ENCODE measurements around the gene TOMT. TPM values are rescaled to one million over a fixed set of nuclear protein-coding genes. Genes with fewer than 3 reads are reported as not detected.

The TOMT gene, protein sequence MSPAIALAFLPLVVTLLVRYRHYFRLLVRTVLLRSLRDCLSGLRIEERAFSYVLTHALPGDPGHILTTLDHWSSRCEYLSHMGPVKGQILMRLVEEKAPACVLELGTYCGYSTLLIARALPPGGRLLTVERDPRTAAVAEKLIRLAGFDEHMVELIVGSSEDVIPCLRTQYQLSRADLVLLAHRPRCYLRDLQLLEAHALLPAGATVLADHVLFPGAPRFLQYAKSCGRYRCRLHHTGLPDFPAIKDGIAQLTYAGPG
- not detected for total RNA-seq

DNA sequence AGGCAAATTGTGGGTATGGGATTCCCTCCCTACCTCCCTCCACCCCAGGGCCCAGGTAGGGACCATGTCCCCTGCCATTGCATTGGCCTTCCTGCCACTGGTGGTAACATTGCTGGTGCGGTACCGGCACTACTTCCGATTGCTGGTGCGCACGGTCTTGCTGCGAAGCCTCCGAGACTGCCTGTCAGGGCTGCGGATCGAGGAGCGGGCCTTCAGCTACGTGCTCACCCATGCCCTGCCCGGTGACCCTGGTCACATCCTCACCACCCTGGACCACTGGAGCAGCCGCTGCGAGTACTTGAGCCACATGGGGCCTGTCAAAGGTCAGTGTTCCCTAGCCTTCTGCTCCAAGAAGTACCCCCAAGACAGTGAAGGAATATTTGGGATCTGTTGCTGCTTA is at the start of gene TOMT:
TOMT (plus strand) TSS at position 37 of the 400 bp plus-strand sequence; CDS start at position 65, 28 bp downstream.
- peaks cover 20 to 24% of the 10 kb centered on the region in 2 donors for H3K4me1 ChIP-seq
- H3K36me3 ChIP-seq, result peaks cover 0 to 6% of the 10 kb centered on the region in 2 donors
- ATAC-seq (no peak), DNase-seq (no peak)
- in situ Hi-C loops (cut with MboI; ENCODE audit: low sequenced_read_pairs in 4 of 4), result loop anchor here in 2 of 4 donors (10.0 kb wide), 1 partner anchor 329 kb away; the partner anchor contains the start of gene CLPB (in 2 of the 2)
- H3K4me3 ChIP-seq, result no peak within 1 kb of the TSS
- intact Hi-C loops (cut with DNase I; ENCODE audit: low total_unique reads), result loop anchor here (10.0 kb wide), 2 partner anchors 321 to 329 kb away; partner anchors contain the start of gene CLPB
- TF ChIP-seq, protein P1, sequence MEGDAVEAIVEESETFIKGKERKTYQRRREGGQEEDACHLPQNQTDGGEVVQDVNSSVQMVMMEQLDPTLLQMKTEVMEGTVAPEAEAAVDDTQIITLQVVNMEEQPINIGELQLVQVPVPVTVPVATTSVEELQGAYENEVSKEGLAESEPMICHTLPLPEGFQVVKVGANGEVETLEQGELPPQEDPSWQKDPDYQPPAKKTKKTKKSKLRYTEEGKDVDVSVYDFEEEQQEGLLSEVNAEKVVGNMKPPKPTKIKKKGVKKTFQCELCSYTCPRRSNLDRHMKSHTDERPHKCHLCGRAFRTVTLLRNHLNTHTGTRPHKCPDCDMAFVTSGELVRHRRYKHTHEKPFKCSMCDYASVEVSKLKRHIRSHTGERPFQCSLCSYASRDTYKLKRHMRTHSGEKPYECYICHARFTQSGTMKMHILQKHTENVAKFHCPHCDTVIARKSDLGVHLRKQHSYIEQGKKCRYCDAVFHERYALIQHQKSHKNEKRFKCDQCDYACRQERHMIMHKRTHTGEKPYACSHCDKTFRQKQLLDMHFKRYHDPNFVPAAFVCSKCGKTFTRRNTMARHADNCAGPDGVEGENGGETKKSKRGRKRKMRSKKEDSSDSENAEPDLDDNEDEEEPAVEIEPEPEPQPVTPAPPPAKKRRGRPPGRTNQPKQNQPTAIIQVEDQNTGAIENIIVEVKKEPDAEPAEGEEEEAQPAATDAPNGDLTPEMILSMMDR (IDR thresholded peaks at IDR 0.05 in 4 of 5, conservative IDR thresholded peaks at IDR 0.05 in 1 of 5), result no peak
- TF ChIP-seq POLR2A (IDR thresholded peaks at IDR 0.05), result no peak
- H3K9me3 ChIP-seq, result no peaks in the 10 kb centered on the region
- H3K27me3 ChIP-seq, result no peaks in the 10 kb centered on the region
- no peak within 1 kb of the TSS for H3K27ac ChIP-seq

DNA sequence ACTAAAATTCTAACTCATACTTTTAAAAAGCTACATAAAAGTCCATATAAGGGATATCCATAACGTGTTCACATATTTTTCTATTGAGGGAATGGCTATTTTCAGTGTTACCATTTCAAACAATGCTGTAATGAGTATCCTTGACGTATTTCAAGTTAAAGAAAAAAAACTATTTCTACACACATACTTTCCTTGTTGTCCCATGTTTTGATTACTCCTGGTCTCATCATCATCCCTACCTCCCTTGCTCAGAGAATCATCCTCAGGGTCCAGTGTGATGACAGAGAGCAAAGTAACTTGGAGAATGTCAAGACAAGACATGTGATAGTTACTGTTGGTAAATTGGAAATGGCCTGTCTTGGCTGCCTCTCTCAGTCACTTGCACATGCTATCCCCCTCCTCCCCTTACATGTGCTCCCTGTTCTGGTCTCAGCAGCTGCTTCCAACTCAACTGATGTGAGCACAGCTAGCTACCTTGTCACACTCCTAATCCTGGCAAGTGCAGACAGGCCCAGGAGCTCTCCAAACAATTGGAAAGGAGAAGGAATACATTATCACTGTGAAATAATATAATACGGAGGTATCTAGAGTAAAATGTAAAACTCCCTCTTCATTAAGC is 47.2 kb upstream of the TOMT start:
- Histone ChIP-seq H3K4me3 (no peak overlapping the region), H3K4me1 (peaks cover 8 to 13% of the 10 kb centered on the region in 2 donors), H3K27ac (peak overlapping the region; percentile 39 to 70 (median 53)), H3K27me3 (no peaks in the 10 kb centered on the region), H3K36me3 (no peaks in the 10 kb centered on the region), H3K9me3 (no peaks in the 10 kb centered on the region)
- in situ Hi-C loops (cut with MboI; ENCODE audit: low sequenced_read_pairs in 4 of 4) (no loop called here), intact Hi-C loops (cut with DNase I; ENCODE audit: low total_unique reads) (no loop called here)
- no peak for TF ChIP-seq POLR2A (IDR thresholded peaks at IDR 0.05)
- TF ChIP-seq, protein P1 (IDR thresholded peaks at IDR 0.05 in 4 of 5, conservative IDR thresholded peaks at IDR 0.05 in 1 of 5), result no peak
- ATAC-seq (peak; percentile 95 to 98), DNase-seq (peak; percentile 46 to 67)

DNA sequence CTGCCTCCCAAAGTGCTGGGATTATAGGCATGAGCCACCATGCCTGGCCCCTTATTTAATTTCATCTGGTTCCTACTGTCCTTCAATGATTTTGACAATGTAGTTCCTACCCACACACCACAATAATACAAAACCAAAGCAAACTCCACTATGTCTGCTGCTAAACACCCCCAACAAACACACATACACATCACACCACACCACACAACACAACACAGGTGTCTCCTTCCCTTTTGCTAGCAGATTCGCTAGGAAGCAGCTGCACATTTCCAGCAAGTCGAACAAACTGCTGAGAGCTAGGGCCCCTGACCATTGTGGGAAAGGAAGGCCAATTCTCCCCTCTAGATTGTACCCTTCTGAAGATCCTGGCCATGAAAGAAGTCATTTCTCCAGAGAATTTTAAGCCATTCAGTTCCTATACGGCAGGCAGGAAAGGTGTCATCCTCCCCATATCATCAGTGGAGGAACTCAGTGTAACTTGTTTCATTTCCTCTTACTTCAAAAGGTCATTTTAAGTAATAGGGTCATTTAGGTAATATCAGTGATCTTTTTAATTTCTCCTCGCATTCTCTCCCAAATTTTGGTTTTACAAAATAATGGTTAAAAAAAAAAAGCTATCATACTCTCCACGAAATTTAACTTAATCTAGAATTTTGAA is 43.9 kb upstream of the TOMT start:
- in situ Hi-C loops (cut with MboI; ENCODE audit: low sequenced_read_pairs in 4 of 4) (no loop called here), intact Hi-C loops (cut with DNase I; ENCODE audit: low total_unique reads) (no loop called here)
- no peaks in the 10 kb centered on the region for H3K27me3 ChIP-seq
- ATAC-seq (no peak), DNase-seq (no peak)
- no peak overlapping the region for H3K4me3 ChIP-seq
- no peak for TF ChIP-seq POLR2A (IDR thresholded peaks at IDR 0.05)
- TF ChIP-seq, protein P1 (IDR thresholded peaks at IDR 0.05 in 4 of 5, conservative IDR thresholded peaks at IDR 0.05 in 1 of 5), result no peak
- no peak overlapping the region for H3K27ac ChIP-seq
- no peaks in the 10 kb centered on the region for H3K36me3 ChIP-seq
- H3K9me3 ChIP-seq, result no peaks in the 10 kb centered on the region
- H3K4me1 ChIP-seq, result peaks cover 8 to 20% of the 10 kb centered on the region in 2 donors

DNA sequence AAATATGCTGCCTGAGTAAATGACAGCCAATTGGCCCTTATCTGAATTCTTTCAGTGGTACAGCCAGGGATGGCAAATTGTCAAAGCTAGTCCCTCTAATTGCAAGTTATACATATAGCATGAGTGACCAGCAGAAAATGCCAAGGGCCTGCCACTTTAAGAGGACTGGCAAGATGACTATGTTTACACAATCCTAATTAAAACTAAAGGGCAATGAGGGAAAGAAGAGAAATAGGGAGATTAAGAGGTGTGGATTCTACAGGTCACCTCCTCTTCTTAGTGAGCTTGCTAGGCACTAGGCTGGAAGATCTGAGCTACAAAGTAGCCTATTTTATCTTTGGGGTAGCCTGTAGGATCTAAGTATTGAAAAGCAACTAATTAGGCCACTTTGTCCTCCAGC is 38.9 kb upstream of the TOMT start:
- no peak for TF ChIP-seq POLR2A (IDR thresholded peaks at IDR 0.05)
- TF ChIP-seq, protein P1 (IDR thresholded peaks at IDR 0.05 in 4 of 5, conservative IDR thresholded peaks at IDR 0.05 in 1 of 5), result no peak
- ATAC-seq (no peak), DNase-seq (no peak)
- Histone ChIP-seq H3K27me3 (no peaks in the 10 kb centered on the region), H3K9me3 (no peaks in the 10 kb centered on the region), H3K4me1 (peaks cover 31 to 48% of the 10 kb centered on the region in 2 donors), H3K4me3 (no peak overlapping the region), H3K27ac (peak overlapping the region in 2 of 4 donors; percentile 5 to 8), H3K36me3 (no peaks in the 10 kb centered on the region)
- in situ Hi-C loops (cut with MboI; ENCODE audit: low sequenced_read_pairs in 4 of 4) (no loop called here), intact Hi-C loops (cut with DNase I; ENCODE audit: low total_unique reads) (no loop called here)

Measured in gastrocnemius medialis (tissue), 4 donors.